Activated CD4-positive, alpha-beta T cell treated with anti-CD3 and anti-CD28 coated beads, Interleukin-2, amount 50 U/mL, for 16 hours (primary cell): ENCODE data around the gene DNAH17.

ENCODE experiments used
- DNase-seq: peaks from one replicate; pipeline ENCODE4 v3.0.0-alpha.2; 2020

The DNAH17 gene

DNA sequence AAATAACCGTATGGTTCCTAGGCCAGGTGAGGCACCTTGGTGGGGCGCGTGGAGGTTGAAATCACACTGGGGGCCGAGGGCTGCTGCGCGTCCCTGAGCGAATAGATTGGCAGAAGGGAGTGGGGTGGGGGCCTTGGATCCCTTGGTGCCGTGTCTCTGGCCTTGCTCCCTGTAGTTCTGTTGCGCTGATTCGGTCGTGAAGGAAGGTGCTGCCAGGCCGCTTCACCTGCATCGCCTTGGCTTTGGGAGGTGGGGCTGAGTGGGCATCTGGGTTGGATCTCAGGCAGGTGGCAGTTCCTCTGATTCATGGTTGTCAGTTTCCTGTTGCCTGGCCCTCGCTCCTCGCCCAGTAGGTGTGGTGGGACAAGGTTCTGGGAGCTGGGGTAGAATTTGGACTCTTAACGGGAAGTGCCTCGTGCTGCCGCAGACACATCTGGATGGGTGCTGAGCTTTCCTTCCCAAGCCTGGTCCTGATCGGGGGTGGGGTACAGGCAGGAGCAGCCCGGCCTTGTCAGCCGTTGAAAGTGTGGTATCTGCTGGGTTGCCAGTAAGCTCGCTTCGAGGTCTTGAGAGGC, 168.6 kb downstream of the DNAH17 start:
- DNase-seq, result no peak

DNA sequence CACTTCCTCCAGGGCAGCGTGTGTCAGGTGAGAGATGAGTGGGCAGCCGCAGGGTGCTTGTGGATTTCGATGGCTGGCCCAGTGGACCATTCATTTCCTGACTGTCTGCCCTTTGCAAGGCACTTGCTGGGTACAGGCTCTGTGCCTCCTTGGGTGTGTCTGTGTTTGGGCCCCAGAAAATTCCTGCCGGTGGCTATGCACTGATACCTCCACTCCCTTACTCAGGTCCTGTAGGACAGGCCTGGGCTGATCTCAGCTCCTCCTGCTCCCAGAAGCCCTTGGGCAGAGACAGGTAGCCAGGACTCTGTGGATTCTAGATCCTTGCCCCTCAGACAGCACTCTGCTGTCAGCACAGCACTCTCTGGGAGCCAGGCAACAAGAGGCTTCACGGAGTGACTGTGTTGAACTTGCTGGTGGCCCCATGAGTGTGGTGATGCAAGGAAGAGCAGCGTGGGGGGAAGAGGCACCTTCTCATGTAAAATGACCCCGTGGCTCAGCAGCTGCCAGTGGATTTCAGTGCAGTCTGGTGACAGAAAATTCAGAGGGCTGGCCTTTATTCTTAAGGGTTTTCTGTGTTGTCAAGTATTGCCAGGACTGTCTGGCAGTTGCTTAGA, 169.7 kb downstream of the DNAH17 start:
- no peak for DNase-seq

DNA sequence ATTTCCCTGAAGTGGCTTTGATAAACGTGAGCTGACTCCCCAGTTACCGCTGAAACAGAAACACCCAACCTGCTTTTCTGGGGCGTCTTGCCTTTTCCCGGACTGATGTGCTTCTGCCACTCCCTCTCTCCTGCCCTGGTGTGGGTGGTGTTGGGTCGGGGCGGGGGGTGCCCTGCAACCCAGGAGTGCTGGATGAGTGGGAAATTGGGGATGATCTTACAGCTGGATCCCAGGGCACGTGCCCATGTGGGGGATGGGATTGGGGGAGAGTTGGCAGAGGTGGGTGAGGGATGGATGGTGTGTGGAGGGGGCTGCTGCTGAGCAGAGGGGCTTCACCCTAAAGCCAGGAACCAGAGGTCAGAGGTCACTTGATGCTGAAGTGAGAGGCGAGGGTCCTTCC, 170.3 kb downstream of the DNAH17 start:
- no peak for DNase-seq

DNA sequence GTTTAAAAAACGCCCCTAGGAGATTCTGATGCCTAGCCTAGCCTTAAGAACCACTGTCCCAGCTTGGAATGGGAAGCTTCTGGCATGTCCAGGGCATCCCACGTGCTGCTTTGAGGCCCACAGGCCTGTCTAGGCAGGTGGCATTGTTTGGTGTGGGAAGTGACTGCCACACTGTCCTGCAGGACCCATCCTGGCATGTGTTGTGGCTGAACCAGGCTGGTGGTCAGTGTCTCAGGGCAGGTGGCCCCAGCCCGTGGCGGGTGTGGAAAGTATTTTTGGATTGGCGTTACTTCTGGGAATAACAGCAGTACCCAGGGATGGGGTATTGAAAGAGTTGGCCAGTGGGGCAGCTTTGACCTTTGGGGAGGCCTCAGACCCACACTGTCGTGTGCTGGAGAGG, 170.8 kb downstream of the DNAH17 start:
- no peak for DNase-seq

DNA sequence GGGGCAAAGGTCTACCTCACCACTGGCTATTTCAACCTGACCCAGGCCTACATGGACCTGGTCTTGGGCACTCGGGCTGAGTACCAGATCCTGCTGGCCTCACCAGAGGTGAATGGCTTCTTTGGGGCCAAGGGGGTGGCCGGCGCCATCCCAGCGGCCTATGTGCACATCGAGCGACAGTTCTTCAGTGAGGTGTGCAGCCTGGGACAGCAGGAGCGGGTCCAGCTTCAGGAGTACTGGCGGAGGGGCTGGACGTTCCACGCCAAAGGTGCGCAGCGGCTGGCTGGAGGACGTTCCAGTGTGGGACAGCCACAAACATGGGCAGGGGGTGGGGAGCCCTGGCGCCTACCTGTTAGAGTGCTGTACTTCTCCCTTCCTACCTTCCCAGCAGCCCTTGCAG, 173.4 kb downstream of the DNAH17 start:
- DNase-seq, result no peak

DNA sequence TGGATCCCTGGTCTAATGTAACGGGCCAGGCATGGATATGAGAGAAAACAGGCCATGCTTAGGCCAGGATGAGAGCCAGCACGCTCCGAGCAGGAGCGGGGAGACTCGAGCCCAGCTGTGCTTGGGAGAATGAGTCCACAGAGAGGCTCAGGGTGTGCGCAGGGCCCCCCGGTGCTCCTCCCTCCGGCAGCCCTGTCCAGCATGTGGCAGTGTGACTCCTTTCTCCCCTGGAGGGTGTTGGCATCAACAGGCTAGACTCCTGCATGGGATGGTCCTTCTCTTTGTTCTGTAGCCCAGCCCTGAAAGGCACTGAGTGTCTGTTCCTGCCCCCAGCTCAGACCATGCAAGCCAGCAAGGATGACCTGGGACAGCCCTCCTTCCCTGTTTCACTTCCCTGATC, 175.3 kb downstream of the DNAH17 start:
- DNase-seq, result no peak

DNA sequence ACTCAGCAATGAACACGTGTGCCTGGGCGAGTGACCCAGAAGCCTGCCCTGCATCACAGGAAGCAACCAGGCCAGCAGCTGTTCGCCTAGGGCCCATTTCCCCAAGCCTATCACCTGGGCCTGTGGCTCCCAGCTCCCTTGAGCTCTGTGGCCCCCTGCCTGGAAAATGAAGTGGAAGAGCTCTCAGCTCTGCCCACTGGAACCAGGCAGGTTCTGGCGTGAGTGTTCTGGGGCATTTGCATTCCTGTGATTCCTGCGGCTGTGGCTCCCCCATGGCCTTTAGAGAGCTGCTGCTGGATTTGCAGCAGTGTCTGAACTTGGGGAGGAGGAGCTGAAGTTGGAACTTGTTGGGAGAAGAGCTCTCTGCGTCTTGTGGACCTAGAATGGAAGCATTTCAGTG, 175.9 kb downstream of the DNAH17 start:
- no peak for DNase-seq

DNA sequence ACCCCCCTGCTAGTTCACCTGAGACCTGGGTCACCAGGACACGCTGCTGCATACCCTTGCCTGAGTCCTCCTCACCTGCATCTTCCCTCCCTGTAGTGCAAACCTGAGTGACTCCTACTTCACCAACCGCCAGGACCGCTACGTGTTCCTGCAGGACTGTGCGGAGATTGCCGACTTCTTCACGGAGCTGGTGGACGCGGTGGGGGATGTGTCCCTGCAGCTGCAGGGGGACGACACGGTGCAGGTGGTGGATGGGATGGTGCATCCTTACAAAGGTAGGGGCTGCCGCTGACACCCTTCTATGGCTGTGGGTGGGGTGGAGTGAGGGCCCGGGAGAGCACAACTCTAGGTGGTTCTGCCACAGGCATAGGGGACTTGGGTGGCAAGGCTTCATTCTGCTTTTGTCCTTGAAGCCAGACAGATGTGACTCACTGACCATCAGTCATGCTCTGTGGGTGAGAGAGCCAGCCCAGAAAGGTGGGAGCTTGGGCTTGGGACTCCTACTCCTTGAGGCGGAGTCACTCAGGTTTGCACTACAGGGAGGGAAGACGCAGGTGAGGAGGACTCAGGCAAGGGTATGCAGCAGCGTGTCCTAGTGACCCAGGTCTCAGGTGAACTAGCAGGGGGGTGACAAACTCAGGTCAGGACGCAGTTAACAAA, 176.5 kb downstream of the DNAH17 start:
- DNase-seq, result no peak

DNA sequence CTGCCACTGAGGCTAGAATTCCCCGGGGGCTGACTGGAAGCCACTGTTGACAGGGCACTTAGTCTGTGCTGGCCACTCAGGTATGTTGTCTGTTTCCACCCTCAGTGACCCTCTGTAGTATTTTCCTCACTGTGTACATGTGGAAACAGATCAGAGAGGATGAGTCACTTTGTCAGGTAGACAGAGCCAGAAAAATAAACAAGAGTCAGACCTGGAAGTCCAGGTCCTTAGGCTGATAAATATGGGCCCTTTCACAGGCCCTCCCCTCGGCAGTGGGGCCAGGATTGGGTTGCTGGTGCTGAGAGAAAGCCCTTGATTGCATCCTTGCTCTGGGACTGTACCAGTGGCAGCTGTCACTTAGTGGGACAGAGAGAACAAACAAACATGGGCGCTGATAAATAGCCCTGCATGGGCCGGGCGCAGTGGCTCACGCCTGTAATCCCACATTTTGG, 177.5 kb downstream of the DNAH17 start:
- DNase-seq, result no peak

DNA sequence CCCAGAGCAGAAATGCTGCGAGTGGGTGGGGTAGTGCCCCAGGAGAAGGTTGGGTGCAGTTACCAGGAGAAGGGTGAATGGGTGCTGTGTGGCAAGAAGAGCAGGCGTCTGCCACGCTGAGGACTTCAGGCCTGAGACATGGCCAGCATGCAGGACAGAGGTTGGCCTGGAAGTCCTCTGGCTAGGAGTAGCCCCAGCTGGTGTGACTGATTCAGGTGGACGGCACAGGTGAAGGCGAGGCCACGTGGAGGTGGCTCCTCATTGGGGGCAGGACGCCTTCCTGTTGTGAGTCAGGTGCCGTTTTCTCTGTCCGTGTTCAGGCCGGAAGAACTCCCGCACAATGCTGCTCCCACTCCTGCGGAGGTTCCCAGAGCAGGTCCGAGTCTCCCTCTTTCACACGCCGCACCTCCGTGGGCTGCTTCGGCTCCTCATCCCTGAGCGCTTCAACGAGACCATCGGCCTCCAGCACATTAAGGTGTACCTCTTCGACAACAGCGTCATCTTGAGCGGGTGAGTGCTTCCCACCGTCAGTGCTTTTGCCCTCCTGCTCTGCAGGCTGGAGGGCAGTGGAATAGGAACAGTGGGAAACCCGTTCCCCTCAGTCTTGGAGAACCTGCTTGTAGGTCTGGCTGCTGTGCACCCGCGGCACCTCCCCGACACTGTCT, 178.0 kb downstream of the DNAH17 start:
- DNase-seq, result no peak

DNA sequence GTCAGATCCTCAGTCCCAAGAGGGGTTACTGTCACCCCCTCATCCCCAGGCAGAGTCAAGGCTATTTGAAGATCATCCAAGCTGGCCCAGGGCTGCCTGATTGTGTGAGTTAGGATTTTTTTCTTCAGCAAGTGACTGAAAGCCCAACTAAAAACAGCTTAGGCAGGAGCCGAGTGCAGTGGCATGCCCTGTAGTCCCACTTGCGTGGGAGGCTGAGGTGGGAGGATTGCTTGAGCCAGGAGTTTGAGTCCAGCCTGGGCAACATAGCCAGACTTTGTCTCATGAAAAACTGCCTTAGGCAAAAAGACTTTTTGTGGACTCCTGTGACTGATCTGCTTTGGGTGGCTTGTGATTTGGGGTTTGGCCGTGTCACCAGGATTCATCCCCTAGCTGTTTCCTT, 178.8 kb downstream of the DNAH17 start:
- no peak for DNase-seq

DNA sequence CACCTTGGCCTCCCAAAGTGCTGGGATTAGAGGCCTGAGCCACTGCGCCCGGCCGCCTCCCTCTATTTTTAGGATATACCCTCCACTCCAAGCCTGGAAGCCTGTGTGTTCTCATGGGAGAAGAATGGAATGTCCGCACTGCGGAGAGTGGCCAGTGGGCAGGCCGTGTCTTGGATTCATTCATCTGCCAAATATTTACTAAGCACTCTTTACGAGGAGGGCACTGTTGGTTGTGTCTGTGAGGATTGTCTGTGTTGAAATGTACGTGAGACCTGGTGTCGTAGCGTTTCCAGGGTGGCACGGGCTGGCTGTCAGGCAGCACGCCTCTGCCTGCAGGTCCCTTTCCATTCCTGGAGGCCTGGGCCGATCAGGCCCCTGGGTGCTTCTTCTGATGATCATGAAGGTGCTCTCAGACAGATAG, 179.5 kb downstream of the DNAH17 start:
- no peak for DNase-seq

DNA sequence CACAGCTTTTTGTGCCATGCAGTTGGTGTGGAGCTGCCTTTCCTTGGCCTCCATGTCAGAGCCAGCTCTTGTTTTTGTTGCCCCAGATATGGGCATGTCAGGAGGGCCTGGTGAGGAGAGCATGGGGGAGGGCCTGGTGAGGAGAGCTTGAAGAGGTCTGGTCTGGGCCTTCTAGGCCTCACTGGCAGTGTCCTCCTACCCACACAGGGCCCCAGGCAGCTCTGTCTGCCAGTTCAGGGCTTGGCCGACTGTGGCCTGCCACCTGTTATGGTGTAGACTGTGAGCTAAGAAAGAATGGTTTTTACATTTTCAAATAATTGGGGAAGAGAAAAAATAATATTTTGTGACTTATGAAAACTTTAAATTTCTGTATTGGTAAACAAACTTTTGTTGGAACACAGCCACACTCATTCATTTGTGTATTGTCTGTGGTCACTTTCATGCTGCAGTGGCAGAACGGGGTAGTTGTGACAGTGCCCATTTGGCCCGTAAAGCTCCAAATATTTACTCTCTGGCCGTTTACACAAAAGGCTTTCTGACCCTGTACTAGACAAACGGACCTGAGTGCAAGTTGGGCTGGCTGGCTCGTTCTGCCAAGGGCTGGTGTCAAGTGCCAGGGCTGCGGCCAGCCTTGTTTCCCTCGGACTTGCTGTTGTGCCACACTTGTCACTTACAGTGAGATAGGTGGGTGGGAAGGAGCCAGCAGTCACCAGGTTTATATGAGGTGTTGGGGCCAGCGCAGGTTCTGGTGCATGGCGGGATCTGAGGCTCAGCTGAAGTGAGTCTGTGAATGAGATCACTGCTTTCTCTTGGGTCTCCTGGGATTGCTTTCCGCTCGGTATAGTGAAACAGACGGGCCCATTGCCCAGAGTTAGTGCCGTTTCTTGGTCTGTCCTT, 180.5 kb downstream of the DNAH17 start:
- no peak for DNase-seq

DNA sequence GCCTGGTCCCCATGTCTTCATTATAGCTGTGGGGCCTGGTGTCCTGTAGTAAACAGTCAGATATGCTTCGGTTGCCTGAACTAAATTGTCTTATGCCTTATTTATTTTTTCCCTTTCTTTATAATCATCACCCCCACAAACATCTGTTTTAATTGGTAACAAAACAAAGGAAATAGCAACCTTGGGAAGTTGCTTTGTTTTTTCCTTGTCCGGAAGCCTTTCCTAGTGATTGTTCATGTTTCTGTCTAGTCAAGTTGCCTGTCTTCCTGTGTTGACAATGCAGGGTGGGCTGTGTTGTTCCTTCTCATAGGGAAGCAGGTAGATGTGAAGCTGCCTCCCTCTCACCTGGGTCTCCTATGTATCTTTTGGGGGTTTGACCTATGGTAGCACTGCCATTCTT, 182.0 kb downstream of the DNAH17 start:
- no peak for DNase-seq

DNA sequence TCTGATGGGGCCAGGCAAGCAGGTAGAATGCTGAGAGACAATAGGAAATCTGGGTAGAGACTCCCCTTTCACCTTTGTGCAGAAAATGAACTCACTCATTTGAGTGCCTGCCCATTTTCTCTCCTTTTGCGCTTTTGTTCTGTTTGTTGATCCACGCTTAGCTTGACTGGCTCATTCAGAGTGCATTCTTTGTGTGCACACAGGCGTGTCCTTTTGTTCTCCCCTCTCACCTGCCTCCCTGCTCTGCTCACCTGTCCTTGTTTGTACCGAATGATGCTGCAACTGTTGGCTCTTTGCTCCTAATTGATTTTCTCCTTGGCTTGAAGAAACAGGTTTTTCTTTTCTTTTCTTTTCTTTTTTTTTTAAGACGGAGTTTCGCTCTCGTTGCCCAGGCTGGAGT, 183.0 kb downstream of the DNAH17 start:
- no peak for DNase-seq

DNA sequence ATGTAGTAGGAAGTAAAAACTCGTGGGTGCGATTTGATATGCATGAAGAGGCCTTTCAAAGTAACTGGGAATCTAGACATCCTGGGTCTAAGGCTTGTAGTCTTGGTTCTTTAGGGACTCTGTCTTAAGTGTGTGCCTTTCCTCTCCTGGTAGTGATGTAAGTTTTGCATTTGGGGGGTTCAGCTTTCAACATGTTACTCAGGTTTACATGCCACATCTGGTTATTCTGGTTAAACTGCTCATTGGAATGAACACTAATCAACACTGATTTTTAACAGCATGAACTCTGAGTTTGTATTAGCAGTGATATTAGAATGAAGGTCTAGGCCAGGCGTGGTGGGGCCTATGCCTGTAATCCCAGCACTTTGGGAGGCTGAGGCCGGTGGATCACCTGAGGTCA, 183.6 kb downstream of the DNAH17 start:
- no peak for DNase-seq

DNA sequence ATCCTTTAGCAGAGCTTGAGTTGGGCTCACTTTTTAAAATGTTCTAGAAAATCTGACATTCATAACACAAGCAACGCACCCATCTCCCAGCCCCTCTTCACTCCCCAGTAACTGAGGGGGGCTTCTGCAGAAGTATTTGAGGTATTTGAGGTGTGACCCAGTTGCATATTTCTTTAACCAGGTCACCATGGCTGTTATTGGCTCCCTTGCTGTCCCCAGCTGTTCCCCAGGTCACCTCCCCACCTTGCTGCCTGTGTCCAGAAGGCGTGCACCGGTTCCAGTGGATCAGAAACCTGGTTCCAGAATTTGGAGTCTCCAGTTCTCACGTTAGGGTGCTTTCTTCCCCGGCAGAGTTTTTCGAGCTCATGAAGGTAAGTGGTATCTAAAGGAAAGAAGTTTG, 184.9 kb downstream of the DNAH17 start:
- DNase-seq, result no peak

DNA sequence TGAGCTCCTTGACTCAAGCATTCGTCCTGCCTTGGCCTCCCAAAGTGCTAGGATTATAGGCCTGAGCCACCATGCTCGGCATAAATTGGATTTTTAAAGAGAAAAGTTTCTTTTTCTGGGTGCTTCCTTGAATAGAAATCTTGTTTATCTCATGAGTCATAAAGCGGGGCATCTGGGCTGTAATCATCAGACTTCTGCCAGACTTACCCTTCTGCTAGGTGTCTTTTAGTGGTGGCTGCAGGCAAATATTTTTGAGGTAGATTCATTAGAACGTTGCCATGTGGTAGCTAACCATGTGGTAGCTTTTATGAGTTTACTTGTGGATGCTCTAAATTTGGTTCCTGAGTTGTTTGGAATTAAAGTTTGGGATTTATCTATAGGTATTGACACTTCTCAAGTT, 185.4 kb downstream of the DNAH17 start:
- DNase-seq, result no peak

DNA sequence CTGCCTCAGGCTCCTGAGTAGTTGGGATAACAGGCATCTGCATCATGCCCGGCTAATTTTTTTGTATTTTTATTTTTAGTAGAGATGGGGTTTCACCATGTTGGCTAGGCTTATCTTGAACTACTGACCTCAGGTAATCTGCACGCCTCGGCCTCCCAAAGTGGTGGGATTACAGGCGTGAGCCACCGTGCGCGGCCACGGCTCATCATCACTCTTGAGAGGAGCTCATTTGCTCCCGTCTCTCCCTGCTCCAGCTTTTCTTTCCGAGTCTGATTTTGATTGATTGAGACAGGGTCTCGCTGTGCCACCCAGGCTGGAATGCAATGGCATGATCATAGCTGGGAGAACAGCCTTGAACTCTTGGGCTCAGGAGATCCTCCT, 186.2 kb downstream of the DNAH17 start:
- no peak for DNase-seq

DNA sequence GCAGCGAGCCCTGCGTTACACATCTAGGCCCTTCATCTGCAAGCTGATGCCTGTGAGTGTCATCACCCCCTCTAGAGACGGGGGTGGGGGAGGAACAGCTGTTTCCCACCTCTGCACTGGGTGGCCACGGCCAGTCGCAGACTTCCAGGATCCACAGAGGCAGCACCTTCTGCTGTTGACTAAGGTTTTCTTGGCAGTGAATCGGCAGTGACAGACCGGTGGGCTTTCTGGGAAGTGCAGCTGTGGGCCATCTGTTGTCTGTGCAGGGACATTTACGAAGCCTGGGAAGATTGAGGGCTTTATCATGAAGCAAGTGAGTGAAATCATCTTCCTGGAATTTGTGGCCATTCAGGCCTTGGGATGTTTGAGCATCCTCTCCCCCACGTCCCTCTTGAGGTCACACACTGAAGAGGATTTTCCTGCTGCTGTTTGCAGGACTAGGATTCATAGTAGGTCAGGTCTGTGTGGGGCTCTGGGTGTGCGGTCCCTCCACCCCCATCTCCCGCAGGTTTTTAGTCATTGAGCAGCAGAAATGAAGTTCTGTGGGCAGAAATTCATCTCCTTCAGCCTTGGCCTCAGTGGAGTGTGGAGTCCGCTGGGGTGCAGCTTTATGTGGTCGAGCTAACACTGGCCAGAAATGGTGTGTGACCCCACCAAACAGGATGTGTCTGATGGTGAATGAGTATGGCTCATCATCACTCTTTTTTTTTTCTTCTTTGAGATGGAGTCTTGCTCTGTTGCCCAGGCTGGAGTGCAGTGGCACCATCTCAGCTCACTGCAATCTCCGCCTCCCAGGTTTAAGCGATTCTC, 186.8 kb downstream of the DNAH17 start:
- no peak for DNase-seq

DNA sequence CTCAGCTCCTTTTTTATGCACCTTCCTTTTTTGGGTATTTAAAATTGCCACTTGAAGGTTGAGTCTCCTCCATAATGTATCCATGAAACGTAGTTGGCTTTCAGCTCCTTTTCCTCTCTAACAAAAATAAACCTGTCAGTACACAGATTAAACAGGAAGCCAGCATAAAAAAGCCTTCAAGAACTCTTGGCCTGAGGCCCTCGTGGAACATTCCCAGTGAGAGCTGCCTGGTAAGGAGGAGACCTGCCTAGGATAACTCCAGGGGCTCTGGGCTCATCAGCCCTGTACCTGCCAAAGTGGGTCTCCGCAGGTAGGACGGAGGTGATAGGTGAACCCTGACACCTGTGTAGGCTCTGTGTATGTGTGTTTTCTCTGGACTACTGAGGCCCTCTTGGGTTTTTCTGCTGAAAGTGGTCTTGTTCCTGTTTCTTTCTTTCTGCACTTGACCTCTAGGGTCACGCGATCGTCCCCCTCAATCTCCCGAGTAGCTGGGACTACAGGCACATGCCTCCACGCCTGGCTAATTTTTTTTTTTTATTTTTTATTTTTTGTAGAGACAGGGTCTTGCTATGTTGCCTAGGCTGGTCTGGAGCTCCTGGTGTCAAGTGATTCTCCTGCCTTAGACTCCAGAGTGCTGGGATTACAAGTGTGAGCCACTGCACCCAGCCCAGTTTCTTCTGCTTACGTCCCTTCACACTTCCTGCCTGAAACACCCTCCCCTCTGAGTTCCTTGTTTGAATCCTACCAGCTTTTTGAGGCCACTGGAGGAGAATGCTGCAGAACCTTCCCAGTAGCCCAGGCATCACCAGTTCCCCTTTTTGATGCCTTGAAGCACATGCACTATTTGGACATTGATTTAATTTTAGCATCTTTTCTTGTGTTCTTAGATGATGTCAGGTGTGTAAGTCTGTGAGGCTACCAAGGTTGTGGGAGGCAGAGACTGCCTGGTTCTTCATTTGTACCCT, 188.9 kb downstream of the DNAH17 start:
- DNase-seq, result no peak
